Upper lobe of left lung (tissue), 6 donors: Measurements from ENCODE around the gene SLC25A42. TPM values are rescaled to one million over a fixed set of nuclear protein-coding genes. Genes with fewer than 3 reads are reported as not detected.

Experiments
- ATAC-seq, 2 donors: fragments of 200-7000 bp; cut with Tn5 transposase; one replicate each; pipeline ENCODE4 v1.9.1; 2022; ENCODE audit warnings: mild to moderate bottlenecking in 2 of 2, moderate library complexity in 2 of 2; ENCODE audit not compliant: low FRiP score in 2 of 2
- DNase-seq, 2 donors: peaks; one replicate each; pipeline ENCODE4 v3.0.0-alpha.2; 2019 to 2020
- H3K27ac ChIP-seq, 4 donors: fragments of 200-600 bp; sonication (generic); one replicate each; pipeline ENCODE4 v1.5.1; 2016 to 2019
- H3K27me3 ChIP-seq, 4 donors: fragments of 200-600 bp; sonication (generic); one replicate each; pipeline ENCODE4 v1.5.1; 2017 to 2019
- H3K36me3 ChIP-seq, 4 donors: fragments of 200-600 bp; sonication (generic); one replicate each; pipeline ENCODE4 v1.5.1; 2016 to 2019
- H3K4me1 ChIP-seq, 4 donors: fragments of 200-600 bp; sonication (generic); one replicate each; pipeline ENCODE4 v1.5.1; 2018 to 2019
- H3K4me3 ChIP-seq, 4 donors: fragments of 200-600 bp; sonication (generic); one replicate each; pipeline ENCODE4 v1.5.1; 2017 to 2019; ENCODE audit warnings: mild to moderate bottlenecking in 2 of 4, moderate library complexity in 1 of 4
- H3K9me3 ChIP-seq, 4 donors: fragments of 200-600 bp; sonication (generic); one replicate each; pipeline ENCODE4 v1.5.1; 2018 to 2019
- CTCF ChIP-seq, 6 experiments: fragments of 450-650 bp in 4 of 6; fragments of 200-600 bp in 2 of 6; sonication (generic) in 2 of 6; IDR thresholded peaks; one replicate each; pipeline ENCODE4 v1.5.1; 2016 to 2019; ENCODE audit warnings: antibody characterized with exemption in 6 of 6
- EP300 ChIP-seq, 4 donors: sonication (generic); formaldehyde crosslinking; IDR thresholded peaks; one replicate each; pipeline ENCODE4 v1.5.1; 2017; ENCODE audit warnings: antibody characterized with exemption in 4 of 4, control low read depth in 2 of 4
- POLR2A ChIP-seq, 4 donors: fragments of 450-650 bp; IDR thresholded peaks; one replicate each; pipeline ENCODE4 v1.5.1; 2016 to 2017; ENCODE audit warnings: antibody characterized with exemption in 4 of 4, mild to moderate bottlenecking in 2 of 4
- POLR2AphosphoS5 ChIP-seq, 2 donors: sonication (generic); formaldehyde crosslinking; IDR thresholded peaks; one replicate each; pipeline ENCODE4 v1.5.1; 2017; ENCODE audit warnings: antibody characterized with exemption in 2 of 2
- WGBS, 2 donors: methylation state at CpG; one replicate each; pipeline ENCODE4 v1.1.5; 2017 to 2018; 5-methylcytosine and 5-hydroxymethylcytosine counted together
- total RNA-seq, 6 donors: library from RNA; depleted of rRNA in 4 of 6; stranded (reverse); fragments of >200 nt in 4 of 6; gene quantifications; one replicate each; pipeline versions ENCODE4 v1.1.0 to v1.2.1, GENCODE V29; 2016 to 2021
- donor health status: DM: no; HTN: no; CAD: no; lungs with moderate emphysema.
- donor health status: DM: no; HTN: yes; CAD: no; lungs with severe emphysema.

The SLC25A42 gene
- total RNA-seq, 6 donors from 2014 or later, result 5.6 to 23.0 (median 13.6) TPM

- H3K4me1 ChIP-seq, result peaks cover 12 to 27% (median 18%) of the 10 kb centered on the region in 4 donors
- H3K27ac ChIP-seq, result no peak overlapping the region
Observed at GRCh38 chr19:19059837-19060611, 3.8 kb upstream of the SLC25A42 start.

GRCh38 chr19:19061506-19061905 is 2.3 kb upstream of the SLC25A42 start:
- H3K4me3 ChIP-seq, result no peak overlapping the region
- 86 to 100% methylated on average over 3 to 8 of the region's 8 CpGs for WGBS, 2 donors
- TF ChIP-seq EP300 (IDR thresholded peaks at IDR 0.05) (no peak), CTCF (IDR thresholded peaks at IDR 0.05) (no peak), POLR2A (IDR thresholded peaks at IDR 0.05) (no peak), POLR2AphosphoS5 (IDR thresholded peaks at IDR 0.05) (no peak)
- no peaks in the 10 kb centered on the region for H3K27me3 ChIP-seq
- peak in 1 of 2 donors; percentile 34 for DNase-seq
- H3K9me3 ChIP-seq, result no peaks in the 10 kb centered on the region
- H3K36me3 ChIP-seq, result peaks cover 0 to 19% (median 11%) of the 10 kb centered on the region in 4 donors
- H3K27ac ChIP-seq, result no peak overlapping the region
- peaks cover 18 to 36% (median 24%) of the 10 kb centered on the region in 4 donors for H3K4me1 ChIP-seq
- no peak for ATAC-seq

More at GRCh38 chr19:19059837-19060611, 3.8 kb upstream of the SLC25A42 start:
- WGBS, 2 donors, result 75 to 81% methylated on average over 12 of the region's 12 CpGs
- peaks cover 1 to 33% (median 22%) of the 10 kb centered on the region in 4 donors for H3K36me3 ChIP-seq
- no peaks in the 10 kb centered on the region for H3K9me3 ChIP-seq
- H3K27me3 ChIP-seq, result no peaks in the 10 kb centered on the region
- no peak overlapping the region for H3K4me3 ChIP-seq
- DNase-seq (peak in 1 of 2 donors; percentile 77), ATAC-seq (no peak)
- TF ChIP-seq POLR2A (IDR thresholded peaks at IDR 0.05) (no peak), EP300 (IDR thresholded peaks at IDR 0.05) (no peak), POLR2AphosphoS5 (IDR thresholded peaks at IDR 0.05) (no peak), CTCF (IDR thresholded peaks at IDR 0.05) (no peak)

- 80 to 88% methylated on average over 2 to 4 of the region's 4 CpGs for whole genome bisulfite sequencing, 2 donors
- no peaks in the 10 kb centered on the region for H3K27me3 ChIP-seq
- no peak for ATAC-seq
- peaks cover 0 to 8% (median 3%) of the 10 kb centered on the region in 4 donors for H3K36me3 ChIP-seq
- no peak for TF ChIP-seq EP300 (IDR thresholded peaks at IDR 0.05)
- H3K27ac ChIP-seq, result peak overlapping the region; percentile 15 to 85 (median 77)
- H3K4me1 ChIP-seq, result peaks cover 18 to 36% (median 24%) of the 10 kb centered on the region in 4 donors
- H3K4me3 ChIP-seq, result peak overlapping the region in 3 of 4 donors; percentile 68 to 94 (median 94)
- DNase-seq, result no peak
- H3K9me3 ChIP-seq, result no peaks in the 10 kb centered on the region
Observed at GRCh38 chr19:19062454-19063182, 1.2 kb upstream of the SLC25A42 start.

DNA sequence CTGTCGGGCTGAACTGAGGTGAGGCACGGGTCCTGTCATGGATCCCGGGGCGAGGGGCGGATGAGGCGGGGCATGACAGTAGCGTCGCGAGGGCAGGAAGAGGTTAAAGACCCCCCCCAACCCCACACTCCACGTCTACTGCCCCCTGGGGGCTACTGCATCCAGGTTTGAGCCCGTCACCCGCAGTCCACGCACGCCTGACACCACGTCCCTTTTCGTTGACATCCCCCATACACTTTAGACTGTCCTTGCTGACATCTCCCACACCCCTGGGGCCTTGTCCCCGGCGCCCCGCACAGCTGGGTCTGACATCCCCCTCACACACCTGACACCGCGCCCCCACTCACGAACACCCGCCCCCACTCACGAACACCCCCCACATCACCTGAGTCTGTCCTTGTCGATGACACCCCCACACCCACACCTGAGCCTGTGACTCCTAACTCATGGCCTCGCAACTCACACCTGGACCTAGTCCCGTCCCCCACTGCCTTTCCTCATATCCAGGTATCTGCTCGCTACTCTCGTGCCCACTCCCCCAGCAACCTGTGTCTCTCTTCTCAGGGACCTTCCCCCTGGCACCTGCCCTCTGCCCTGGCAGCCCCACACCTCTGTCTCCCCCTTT is 416 bp downstream of the SLC25A42 start:
- peak overlapping the region; percentile 63 to 85 (median 70) for H3K27ac ChIP-seq
- peaks cover 25 to 39% (median 34%) of the 10 kb centered on the region in 4 donors for H3K4me1 ChIP-seq
- ATAC-seq, result peak in 1 of 2 donors; percentile 1
- no peaks in the 10 kb centered on the region for H3K27me3 ChIP-seq
- no peaks in the 10 kb centered on the region for H3K36me3 ChIP-seq
- TF ChIP-seq EP300 (IDR thresholded peaks at IDR 0.05) (no peak), CTCF (IDR thresholded peaks at IDR 0.05) (peak in 3 of 6 experiments; percentile 20 to 52 (median 24))
- no peaks in the 10 kb centered on the region for H3K9me3 ChIP-seq
- 2 to 4% methylated on average over 20 to 21 of the region's 29 CpGs for WGBS, 2 donors
- DNase-seq, result no peak
- H3K4me3 ChIP-seq, result peak overlapping the region; percentile 68 to 94 (median 82)
